Endothelial cell (in vitro differentiated cells): ENCODE measurements around the gene PHAX. TPM values are rescaled to one million over a fixed set of nuclear protein-coding genes. Genes with fewer than 3 reads are reported as not detected.

Experiments used
- DNase-seq: peaks from one replicate; pipeline ENCODE4 v3.0.0; 2021; ENCODE audit warnings: low spot score
- H3K27ac Mint-ChIP-seq: one replicate; pipeline ENCODE4 v1.8.0; 2021; ENCODE audit warnings: mixed read lengths, inconsistent platforms; ENCODE audit not compliant: unreplicated experiment
- H3K27me3 Mint-ChIP-seq: one replicate; pipeline ENCODE4 v1.8.0; 2021; ENCODE audit warnings: mild to moderate bottlenecking, moderate library complexity, mixed read lengths, inconsistent platforms; ENCODE audit not compliant: unreplicated experiment
- H3K36me3 Mint-ChIP-seq: one replicate; pipeline ENCODE4 v1.8.0; 2021; ENCODE audit warnings: mild to moderate bottlenecking, low read depth, mixed read lengths, inconsistent platforms; ENCODE audit not compliant: unreplicated experiment
- H3K4me1 Mint-ChIP-seq: one replicate; pipeline ENCODE4 v1.8.0; 2021; ENCODE audit warnings: mild to moderate bottlenecking, mixed read lengths, inconsistent platforms; ENCODE audit not compliant: unreplicated experiment
- H3K4me3 Mint-ChIP-seq: one replicate; pipeline ENCODE4 v1.8.0; 2021; ENCODE audit warnings: mild to moderate bottlenecking, mixed read lengths, inconsistent platforms; ENCODE audit not compliant: unreplicated experiment
- H3K9me3 Mint-ChIP-seq: one replicate; pipeline ENCODE4 v1.8.0; 2021; ENCODE audit warnings: mixed read lengths, inconsistent platforms; ENCODE audit not compliant: unreplicated experiment
- total RNA-seq: library from RNA; stranded (reverse); fragmentation: NEBNext Ultra II Directional; extraction: Animal tissue kit (Norgen Biotek cat#: 25700); gene quantifications from one replicate; pipeline ENCODE4 v1.2.1, GENCODE V29; 2021; ENCODE audit not compliant: unreplicated experiment
- TF ChIP-seq, protein P1 (sequence below): fragments of 200-600 bp; sonication (generic); IDR thresholded peaks from one replicate; pipeline ENCODE4 v1.5.0; 2021; ENCODE audit warnings: antibody characterized with exemption; ENCODE audit not compliant: unreplicated experiment

Gene PHAX
- total RNA-seq, 1 donor from 2014 or later, result 33.4 TPM

DNA sequence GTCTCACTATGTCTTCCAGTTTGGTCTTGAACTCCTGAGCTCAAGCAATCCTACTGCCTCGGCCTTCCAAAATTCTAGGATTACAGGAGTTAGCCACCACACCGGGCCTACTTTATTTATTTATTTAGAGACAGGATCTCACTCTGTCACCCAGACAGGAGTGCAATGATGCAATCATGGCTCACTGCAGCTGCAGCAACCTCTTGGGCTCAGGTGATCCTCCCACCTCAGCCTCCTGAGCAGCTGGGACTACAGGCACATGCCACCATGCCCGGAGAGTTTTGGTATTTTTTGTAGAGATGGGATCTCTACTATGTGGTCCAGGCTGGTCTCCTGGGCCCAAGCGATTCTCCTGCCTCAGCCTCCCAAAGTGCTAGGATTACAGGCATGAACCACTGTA, 32.8 kb downstream of the PHAX start:
- TF ChIP-seq, protein P1, sequence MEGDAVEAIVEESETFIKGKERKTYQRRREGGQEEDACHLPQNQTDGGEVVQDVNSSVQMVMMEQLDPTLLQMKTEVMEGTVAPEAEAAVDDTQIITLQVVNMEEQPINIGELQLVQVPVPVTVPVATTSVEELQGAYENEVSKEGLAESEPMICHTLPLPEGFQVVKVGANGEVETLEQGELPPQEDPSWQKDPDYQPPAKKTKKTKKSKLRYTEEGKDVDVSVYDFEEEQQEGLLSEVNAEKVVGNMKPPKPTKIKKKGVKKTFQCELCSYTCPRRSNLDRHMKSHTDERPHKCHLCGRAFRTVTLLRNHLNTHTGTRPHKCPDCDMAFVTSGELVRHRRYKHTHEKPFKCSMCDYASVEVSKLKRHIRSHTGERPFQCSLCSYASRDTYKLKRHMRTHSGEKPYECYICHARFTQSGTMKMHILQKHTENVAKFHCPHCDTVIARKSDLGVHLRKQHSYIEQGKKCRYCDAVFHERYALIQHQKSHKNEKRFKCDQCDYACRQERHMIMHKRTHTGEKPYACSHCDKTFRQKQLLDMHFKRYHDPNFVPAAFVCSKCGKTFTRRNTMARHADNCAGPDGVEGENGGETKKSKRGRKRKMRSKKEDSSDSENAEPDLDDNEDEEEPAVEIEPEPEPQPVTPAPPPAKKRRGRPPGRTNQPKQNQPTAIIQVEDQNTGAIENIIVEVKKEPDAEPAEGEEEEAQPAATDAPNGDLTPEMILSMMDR, result no peak
- Mint-ChIP-seq H3K4me1 (no peaks in the 10 kb centered on the region), H3K27ac (no peak overlapping the region), H3K4me3 (no peak overlapping the region), H3K27me3 (no peaks in the 10 kb centered on the region), H3K9me3 (no peaks in the 10 kb centered on the region), H3K36me3 (no peaks in the 10 kb centered on the region)
- DNase-seq, result no peak

DNA sequence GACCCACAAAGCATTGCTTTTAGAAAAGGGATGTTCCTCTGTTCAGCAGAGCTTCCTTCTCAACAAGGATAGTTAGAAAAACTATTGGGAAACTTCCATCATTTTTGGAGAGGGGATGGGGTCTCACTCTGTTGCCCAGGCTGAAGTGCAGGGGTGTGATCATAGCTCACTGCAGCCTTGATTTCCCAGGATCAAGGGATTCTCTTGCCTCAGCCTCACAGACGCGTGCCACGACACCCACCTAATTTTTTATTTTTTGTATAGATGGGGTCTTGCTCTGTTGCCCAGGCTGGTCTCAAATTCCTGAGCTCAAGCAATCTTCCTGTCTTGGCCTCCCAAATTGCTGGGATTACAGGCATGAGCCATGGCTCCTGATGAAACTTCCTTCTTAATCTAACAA, 34.8 kb downstream of the PHAX start:
- Mint-ChIP-seq H3K27ac (no peak overlapping the region), H3K4me1 (no peaks in the 10 kb centered on the region), H3K36me3 (no peaks in the 10 kb centered on the region), H3K27me3 (no peaks in the 10 kb centered on the region), H3K4me3 (no peak overlapping the region), H3K9me3 (no peaks in the 10 kb centered on the region)
- TF ChIP-seq, protein P1, result no peak
- DNase-seq, result no peak

DNA sequence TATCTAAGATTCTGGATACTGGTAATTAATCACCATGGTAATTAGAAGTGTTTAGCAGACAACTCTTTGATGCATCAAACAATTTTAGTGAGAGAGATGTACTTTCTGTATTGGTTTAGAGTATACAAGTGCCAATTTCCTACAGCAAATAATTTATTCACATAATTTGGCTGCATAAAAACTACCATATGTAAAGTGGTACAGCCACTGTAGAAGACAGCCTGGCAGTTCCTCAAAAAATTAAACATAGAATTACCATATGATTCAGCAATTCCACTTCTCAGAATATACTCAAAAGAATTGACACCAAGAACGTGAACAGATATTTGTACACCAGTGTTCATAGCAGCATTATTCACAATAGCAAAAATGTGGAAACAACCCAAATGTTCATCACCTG, 36.2 kb downstream of the PHAX start:
- Mint-ChIP-seq H3K9me3 (no peaks in the 10 kb centered on the region), H3K27me3 (no peaks in the 10 kb centered on the region), H3K36me3 (no peaks in the 10 kb centered on the region), H3K27ac (no peak overlapping the region), H3K4me1 (no peaks in the 10 kb centered on the region), H3K4me3 (no peak overlapping the region)
- TF ChIP-seq, protein P1, result no peak
- no peak for DNase-seq

DNA sequence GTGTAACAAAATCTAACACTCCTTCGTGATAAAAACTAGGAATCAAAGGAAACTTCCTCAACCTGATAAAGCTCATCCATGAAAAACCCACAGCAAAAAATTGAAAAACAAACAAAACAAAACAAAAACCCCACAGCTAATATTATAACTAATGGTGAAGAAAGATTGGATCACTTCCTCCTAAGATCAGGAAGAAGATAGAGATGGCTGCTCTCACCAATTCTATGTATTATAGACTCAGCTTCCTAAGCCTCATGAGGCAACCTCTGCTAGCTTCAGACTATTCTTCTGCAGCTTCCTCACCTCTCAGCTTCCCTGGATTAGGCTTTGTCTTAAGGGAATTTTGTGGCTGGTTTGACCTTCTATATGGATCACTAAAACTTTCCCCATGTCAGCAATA, 40.1 kb downstream of the PHAX start:
- Mint-ChIP-seq H3K27ac (no peak overlapping the region), H3K4me1 (no peaks in the 10 kb centered on the region), H3K9me3 (no peaks in the 10 kb centered on the region), H3K36me3 (no peaks in the 10 kb centered on the region), H3K27me3 (no peaks in the 10 kb centered on the region), H3K4me3 (no peak overlapping the region)
- TF ChIP-seq, protein P1, result no peak
- no peak for DNase-seq

DNA sequence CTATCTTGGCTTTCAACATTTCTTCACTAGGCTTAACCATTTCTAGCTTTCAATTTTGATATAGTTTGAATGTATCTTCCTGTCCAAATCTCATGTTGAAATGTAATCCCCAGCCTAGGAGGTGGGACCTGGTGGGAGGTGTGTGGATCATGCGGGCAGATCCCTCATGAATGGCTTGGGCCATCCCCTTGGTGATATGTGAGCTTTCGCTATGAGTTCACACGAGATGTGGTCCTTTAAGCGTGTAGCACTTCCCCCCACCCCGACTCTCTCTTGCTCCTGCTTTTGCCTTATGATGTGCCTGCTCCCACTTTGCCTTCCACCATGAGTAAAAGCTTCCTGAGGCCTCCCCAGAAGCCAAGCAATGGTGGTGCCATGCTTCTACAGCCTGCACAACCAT, 40.6 kb downstream of the PHAX start:
- Mint-ChIP-seq H3K27me3 (no peaks in the 10 kb centered on the region), H3K9me3 (no peaks in the 10 kb centered on the region), H3K27ac (no peak overlapping the region), H3K4me3 (no peak overlapping the region), H3K4me1 (no peaks in the 10 kb centered on the region), H3K36me3 (no peaks in the 10 kb centered on the region)
- no peak for DNase-seq
- TF ChIP-seq, protein P1, result no peak
